Breast epithelium (tissue), 3 donors: Measurements from ENCODE around the gene KCMF1.

Experiments
- CTCF ChIP-seq, 3 donors: fragments of 450-650 bp; IDR thresholded peaks; one replicate each; pipeline ENCODE4 v1.5.1; 2016 to 2017; ENCODE audit warnings: antibody characterized with exemption in 3 of 3, mild to moderate bottlenecking in 3 of 3, moderate library complexity in 3 of 3
- POLR2AphosphoS5 ChIP-seq, 3 donors: sonication (generic); formaldehyde crosslinking; IDR thresholded peaks; one replicate each; pipeline ENCODE4 v1.6.1; 2017; ENCODE audit warnings: antibody characterized with exemption in 3 of 3

- TF ChIP-seq CTCF (IDR thresholded peaks at IDR 0.05) (no peak), POLR2AphosphoS5 (IDR thresholded peaks at IDR 0.05) (no peak)
Measured at GRCh38 chr2:85091838-85092237, 120.9 kb downstream of the KCMF1 start.
